Right forelimb (tissue), 1 donor: ENCODE data around the gene VAV3.

ENCODE experiments used
- DNase-seq: peaks from one replicate; pipeline ENCODE4 v3.0.0-alpha.2; 2018

The VAV3 gene

DNA sequence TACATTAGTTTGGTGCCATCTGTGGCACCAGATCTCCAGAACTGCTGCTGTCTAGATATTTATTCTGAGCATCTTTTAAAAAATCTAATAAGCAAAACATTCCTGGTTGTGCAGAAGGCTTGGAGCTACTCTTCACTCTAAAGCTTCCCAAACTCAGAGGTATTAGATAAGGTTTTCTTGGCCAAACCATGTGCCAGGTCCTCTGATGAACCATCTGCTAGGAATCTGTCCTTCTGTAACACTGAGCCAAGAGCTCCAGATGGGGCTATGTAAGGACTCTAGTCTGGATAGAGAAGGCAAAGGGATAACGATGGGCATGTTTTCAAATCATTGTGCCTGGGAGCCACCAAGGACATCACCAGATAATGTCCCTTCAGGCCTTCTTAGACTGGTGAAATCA lies 413.5 kb downstream of the VAV3 start:
- no peak for DNase-seq

DNA sequence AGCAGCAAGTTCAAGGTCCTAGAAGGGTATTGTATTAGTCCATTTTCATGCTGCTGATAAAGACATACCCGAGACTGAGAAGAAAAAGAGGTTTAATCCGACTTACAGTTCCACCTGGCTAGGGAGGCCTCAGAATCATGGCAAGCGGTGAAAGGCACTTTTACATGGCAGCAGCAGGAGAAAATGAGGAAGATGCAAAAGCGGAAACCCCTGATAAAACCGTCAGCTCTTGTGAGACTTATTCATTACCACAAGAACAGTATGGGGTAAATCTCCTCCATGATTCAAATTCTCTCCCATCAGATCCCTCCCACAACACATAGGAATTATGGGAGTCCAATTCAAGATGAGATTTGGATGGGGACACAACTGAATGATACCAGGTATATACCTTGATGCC lies 414.6 kb downstream of the VAV3 start:
- DNase-seq, result no peak

- DNase-seq, result no peak
These were observed 415.7 kb downstream of the VAV3 start for GRCh38 chr1:107549152-107549810.

- DNase-seq, result no peak
These were observed 416.7 kb downstream of the VAV3 start for GRCh38 chr1:107548276-107548675.

DNA sequence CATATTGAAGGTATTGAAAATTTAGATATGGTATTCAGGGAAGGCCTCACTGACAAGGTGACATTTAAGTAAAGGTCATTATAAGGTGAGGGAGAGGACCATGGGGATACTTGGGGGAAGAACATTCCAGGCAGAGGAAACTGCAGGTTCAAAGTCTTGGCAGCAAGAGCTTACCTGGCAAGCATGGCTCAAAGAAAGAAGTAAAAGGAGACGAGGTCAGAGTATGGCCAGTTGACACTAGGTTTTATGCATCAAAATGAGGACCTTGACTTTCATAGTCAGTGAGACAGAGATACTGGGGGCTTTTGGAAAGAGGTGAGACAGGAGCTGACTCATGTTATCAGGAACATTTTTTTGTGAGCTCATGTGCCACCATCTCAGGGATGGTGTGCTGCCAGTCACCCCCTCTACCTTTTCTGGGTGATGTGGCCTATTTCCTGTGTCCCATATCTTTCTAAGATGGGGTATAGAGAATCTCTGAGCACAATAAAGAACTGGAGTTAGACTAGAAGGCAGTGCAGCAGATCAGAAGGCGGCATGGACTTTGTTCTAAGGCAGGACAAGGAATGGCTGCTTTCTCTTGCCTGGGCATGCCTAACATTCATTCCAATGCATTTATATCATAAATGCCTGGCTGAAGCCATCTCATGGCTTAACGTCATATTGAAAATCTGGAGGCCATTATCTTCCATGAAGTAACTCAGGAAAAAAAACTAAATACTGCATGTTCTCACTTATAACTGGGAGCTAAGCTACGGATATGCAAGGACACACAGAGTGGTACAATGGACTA lies 417.4 kb downstream of the VAV3 start:
- DNase-seq, result no peak

DNA sequence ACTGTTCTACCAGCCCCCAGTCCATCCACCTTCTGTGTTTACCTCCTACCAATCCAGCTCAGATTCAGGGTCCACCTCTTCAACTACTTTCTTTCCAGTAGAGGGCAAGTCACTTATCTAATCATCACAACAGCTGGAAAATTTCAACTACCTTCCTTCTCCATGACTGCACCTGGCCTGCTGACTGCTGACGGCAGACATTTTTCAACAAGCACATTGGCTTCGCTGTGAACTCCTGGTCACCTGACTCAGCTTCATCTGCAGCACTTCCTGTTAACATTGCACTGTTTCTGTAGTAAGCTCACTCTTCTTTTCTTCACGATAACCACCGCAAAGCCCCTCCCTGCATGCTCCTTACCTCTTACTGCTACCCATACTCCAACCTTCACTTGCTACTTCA lies 418.4 kb downstream of the VAV3 start:
- no peak for DNase-seq

- DNase-seq, result no peak
These were observed 419.1 kb downstream of the VAV3 start for GRCh38 chr1:107545879-107546278.

- no peak for DNase-seq
These were observed 419.9 kb downstream of the VAV3 start for GRCh38 chr1:107545056-107545577.

DNA sequence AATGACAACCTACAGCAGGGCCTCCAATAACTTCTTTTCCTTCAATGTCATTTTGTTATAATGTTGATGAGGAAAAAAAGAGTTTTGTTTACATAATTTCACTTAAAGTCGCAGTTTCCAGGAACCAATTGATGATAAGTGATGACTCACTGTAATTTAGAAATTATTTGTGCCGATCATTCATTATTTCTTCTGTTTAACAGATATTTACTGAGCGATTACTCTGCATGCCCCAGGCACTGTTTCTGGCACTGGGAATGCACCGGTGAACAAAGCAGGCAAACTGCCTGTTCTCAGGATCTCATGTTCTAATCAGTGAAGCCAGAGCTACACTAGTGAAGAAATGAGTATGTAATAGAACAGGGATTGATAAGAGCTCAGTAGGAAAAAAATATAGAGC lies 420.7 kb downstream of the VAV3 start:
- DNase-seq, result no peak

- no peak for DNase-seq
These were observed 423.6 kb downstream of the VAV3 start for GRCh38 chr1:107541412-107541811.

DNA sequence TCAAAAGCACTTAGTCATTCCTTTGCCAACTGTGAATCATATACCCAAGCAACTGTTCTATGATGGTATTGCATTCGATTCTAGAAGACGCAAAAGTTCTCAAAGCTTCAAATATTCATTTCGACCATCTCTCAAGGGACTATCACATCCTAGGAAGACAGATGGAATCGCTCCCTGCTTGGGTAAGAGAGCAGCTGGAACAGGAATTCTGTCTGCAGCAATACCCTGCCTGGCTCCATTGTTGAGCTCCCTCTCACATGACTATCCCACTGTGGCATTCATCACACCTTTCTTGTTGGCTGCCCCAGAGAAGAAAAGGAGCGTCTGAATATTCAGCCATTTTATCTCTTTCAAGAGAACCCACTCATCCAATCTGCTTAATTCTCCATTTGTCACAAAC lies 426.5 kb downstream of the VAV3 start:
- DNase-seq, result no peak

GRCh38 chr1:107536266-107536665 lies 428.7 kb downstream of the VAV3 start:
- no peak for DNase-seq

DNA sequence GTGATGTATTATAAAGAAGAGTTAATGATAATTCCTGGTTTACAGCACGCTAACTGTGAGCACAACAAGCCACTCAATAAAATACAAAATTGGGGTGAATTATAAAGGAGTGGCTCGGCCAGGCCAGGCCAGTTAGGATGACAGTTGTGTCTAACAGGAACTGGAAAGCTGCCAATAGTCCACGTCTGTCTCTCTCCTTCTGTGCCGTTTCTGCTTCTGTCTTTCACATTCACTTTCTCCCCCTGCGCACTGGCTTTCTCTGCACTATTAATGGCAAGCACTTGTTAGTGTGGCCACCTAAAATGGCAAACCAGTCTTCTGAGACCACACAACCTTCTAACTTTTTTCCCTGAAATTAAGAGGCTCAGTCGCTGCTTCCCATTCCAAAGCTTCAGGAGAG lies 429.9 kb downstream of the VAV3 start:
- no peak for DNase-seq

- no peak for DNase-seq
These were observed 430.3 kb downstream of the VAV3 start for GRCh38 chr1:107534632-107535031.

- DNase-seq, result no peak
These were observed 431.5 kb downstream of the VAV3 start for GRCh38 chr1:107533436-107533835.

DNA sequence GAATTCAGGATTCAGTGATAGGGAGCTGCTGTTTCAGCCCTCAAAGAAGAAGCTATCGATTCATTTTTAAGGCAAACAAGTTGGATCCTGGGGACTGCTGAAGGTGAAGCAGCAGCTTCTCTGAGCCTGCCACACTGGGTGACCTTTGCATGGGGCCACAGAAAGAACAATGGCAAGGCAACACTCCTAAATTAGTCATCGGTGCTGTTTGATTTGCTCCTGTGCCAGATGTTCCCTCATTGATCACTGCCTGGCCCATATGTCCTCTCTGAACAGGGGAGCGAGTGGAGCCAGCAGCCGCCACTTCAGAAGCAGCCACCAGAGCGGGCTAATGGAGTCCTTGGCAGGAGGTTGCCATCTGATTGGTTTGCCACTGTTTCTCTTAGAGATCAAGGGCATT lies 432.7 kb downstream of the VAV3 start:
- no peak for DNase-seq

- no peak for DNase-seq
These were observed 433.7 kb downstream of the VAV3 start for GRCh38 chr1:107531065-107531908.

DNA sequence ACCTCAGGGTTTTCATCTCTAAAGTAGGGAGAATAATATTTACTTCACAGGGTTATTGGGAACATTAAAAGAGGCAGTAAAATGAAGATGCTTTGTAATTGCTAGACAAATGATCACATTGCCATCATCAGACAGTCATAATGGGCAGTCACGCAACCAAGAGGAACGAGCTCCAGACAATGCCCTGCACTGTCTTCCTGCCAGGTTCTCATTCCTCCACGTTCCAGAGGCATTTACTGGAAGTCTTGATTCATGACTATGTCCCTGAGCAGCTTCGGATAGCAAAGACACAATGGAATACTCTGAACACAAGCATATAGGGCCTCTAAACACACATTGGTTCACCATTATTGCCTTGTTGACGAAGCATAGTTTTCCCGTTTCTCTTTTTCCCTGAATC lies 434.4 kb downstream of the VAV3 start:
- DNase-seq, result no peak

DNA sequence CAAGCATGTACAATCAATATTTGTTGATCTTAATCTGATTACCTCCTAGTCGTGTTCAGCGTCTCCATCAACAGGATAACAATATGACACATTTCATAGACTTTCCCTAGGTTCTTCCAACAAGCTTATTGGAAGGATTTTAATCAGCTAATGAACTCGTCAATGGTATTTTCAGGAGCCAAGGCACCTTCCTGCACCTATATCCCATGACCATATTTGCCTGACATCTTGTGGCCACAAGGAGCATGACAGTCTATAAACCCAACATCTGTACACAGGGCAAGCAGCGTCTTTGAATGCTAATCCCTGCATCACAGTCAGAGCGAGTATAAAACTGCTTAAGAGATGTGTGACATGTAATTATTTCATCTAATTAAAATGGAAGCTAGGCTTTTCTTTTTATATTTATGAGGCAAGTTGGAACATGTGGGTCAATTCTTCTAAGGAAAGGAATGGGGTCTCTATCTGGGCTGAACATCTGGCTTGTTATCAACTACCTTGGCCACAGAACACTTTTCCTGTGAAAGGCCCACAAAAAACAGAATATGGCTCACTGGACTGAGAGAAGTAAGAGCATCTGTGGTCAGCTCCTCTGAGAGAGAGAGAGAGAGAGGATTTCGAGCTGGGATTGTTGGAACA lies 435.4 kb downstream of the VAV3 start:
- DNase-seq, result no peak

DNA sequence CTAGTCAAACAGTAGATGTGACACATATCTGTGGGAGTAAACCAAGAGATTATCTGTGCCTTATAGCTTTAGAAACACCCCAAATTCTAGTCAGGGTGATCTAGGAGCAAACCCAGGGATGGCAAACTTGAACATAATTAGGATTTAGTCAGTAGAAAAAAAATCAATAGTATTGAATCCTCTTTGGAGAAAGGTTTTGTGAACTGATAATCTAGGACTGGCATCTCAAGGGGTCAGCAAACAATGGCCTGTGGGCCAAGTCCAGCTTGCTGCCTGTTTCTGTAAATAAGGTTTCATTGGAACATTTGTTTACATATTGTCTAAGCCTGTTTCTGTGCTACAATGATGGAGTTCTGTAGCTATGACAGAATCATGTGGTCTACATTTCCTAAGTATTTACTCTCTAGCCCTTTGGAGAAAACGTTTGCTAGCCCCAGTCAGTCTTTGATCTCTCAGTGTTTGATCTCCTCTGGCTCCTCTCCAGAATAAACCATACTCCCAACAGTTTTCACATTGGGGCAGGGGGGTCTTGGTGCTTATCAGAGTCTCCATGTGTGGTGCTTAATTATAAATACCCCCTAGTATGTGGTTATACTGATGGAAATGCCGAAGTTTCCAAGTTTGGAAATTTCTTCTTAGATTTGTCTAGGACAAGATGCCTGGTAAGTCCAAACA lies 438.3 kb downstream of the VAV3 start:
- no peak for DNase-seq

GRCh38 chr1:107525961-107526360 lies 439.0 kb downstream of the VAV3 start:
- DNase-seq, result no peak

DNA sequence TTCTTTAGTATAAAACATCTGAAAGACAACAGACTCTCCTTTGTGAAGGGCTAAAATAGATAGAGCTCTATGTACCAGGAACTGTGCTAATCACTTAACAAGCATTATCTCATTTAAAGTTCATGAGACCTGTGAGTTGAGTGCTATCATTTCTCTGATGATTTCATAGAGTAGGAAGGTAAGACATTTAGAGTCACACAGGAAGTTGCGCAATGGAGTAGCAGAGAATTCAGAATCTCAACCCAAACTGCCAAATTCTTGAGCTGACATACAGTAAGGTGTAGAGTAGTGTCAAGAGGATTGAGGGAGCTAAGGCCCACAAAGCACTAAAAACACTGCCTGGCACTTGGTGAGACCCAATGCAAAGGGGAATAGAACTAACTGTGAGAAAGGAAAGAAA lies 439.8 kb downstream of the VAV3 start:
- no peak for DNase-seq
